WERI-Rb-1 (cell line): ENCODE data around the gene CELSR1.

Source experiments
- DNase-seq: peaks from one replicate; pipeline ENCODE4 v3.0.0-alpha.2; 2020
- H3K27ac ChIP-seq: fragments of 250-450 bp; sonication (Bioruptor Pico); 2 replicates; pipeline ENCODE4 v1.5.1; 2020; ENCODE audit warnings: mild to moderate bottlenecking, moderate library complexity
- H3K27me3 ChIP-seq: fragments of 250-450 bp; sonication (Bioruptor Pico); 2 replicates; pipeline ENCODE4 v1.5.1; 2021; ENCODE audit warnings: mild to moderate bottlenecking, low read depth, moderate library complexity; ENCODE audit not compliant: insufficient read depth, severe bottlenecking
- H3K36me3 ChIP-seq: fragments of 250-450 bp; sonication (Bioruptor Pico); 2 replicates; pipeline ENCODE4 v1.5.1; 2020; ENCODE audit warnings: mild to moderate bottlenecking, moderate library complexity
- H3K4me3 ChIP-seq: 2 replicates; pipeline ENCODE4 v1.5.1; 2011; ENCODE audit warnings: low read depth, mild to moderate bottlenecking, control low read depth, low read length
- H3K9me3 ChIP-seq: fragments of 250-450 bp; sonication (Bioruptor Pico); 2 replicates; pipeline ENCODE4 v1.5.1; 2021; ENCODE audit warnings: mild to moderate bottlenecking, moderate library complexity; ENCODE audit not compliant: severe bottlenecking
- CTCF ChIP-seq: IDR thresholded peaks from 2 replicates; pipeline ENCODE4 v1.5.1; 2011; ENCODE audit warnings: low read depth, mild to moderate bottlenecking, control low read depth, inconsistent platforms, low read length

CELSR1 gene

GRCh38 chr22:46328797-46329196 lies 208.6 kb downstream of the CELSR1 start:
- TF ChIP-seq CTCF = no peak
- no peak overlapping the region for H3K4me3 ChIP-seq
- H3K36me3 ChIP-seq = peaks cover 84% of the 10 kb centered on the region
- no peaks in the 10 kb centered on the region for H3K9me3 ChIP-seq
- no peak overlapping the region for H3K27ac ChIP-seq
- no peak for DNase-seq
- no peaks in the 10 kb centered on the region for H3K27me3 ChIP-seq

- no peak overlapping the region for H3K4me3 ChIP-seq
- H3K36me3 ChIP-seq = peaks cover 86% of the 10 kb centered on the region
- no peak overlapping the region for H3K27ac ChIP-seq
- no peak for DNase-seq
- H3K9me3 ChIP-seq = no peaks in the 10 kb centered on the region
- no peaks in the 10 kb centered on the region for H3K27me3 ChIP-seq
- TF ChIP-seq CTCF = no peak
Measured at GRCh38 chr22:46327691-46328465, 209.5 kb downstream of the CELSR1 start.

- no peak for DNase-seq
- H3K36me3 ChIP-seq = peaks cover 76% of the 10 kb centered on the region
Measured at GRCh38 chr22:46326066-46326680, 211.2 kb downstream of the CELSR1 start.

GRCh38 chr22:46323162-46323561 lies 214.3 kb downstream of the CELSR1 start:
- H3K27ac ChIP-seq = no peak overlapping the region
- no peak overlapping the region for H3K4me3 ChIP-seq
- H3K36me3 ChIP-seq = peaks cover 81% of the 10 kb centered on the region

More at GRCh38 chr22:46326066-46326680, 211.2 kb downstream of the CELSR1 start:
- Histone ChIP-seq H3K27me3 (no peaks in the 10 kb centered on the region), H3K9me3 (no peaks in the 10 kb centered on the region), H3K4me3 (no peak overlapping the region), H3K27ac (no peak overlapping the region)
- no peak for TF ChIP-seq CTCF

GRCh38 chr22:46322711-46323110 lies 214.7 kb downstream of the CELSR1 start:
- Histone ChIP-seq H3K4me3 (no peak overlapping the region), H3K27ac (no peak overlapping the region), H3K9me3 (no peaks in the 10 kb centered on the region), H3K36me3 (peaks cover 81% of the 10 kb centered on the region), H3K27me3 (no peaks in the 10 kb centered on the region)
- no peak for TF ChIP-seq CTCF
- DNase-seq = no peak

More at GRCh38 chr22:46323162-46323561, 214.3 kb downstream of the CELSR1 start:
- no peak for TF ChIP-seq CTCF
- DNase-seq = no peak
- H3K9me3 ChIP-seq = no peaks in the 10 kb centered on the region
- H3K27me3 ChIP-seq = no peaks in the 10 kb centered on the region
